ENCODE measurements around the gene TRIM32.
"Not testable (repeated sequence)": the region's sequence is repeated elsewhere in the genome, so short reads cannot be mapped to it uniquely, and the experiment has no call there.

The TRIM32 gene

DNA sequence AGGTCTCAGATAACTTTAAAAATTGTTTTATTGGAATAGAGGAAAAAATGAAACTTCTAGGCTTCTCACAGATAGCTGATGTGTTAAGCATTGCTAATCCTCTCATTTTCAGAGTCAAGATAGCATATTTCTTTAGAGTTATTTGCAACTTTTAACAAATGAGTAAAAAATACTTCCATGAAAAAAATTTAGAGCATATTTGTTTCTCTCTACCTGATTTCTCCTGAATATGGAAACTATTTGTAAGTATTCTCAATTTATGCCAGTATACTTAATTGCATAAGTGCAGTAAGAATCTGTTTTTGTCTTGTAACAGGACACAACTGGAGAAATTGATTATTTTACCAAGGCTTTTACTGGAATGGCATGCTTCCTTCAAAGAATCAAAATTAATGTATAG, 3.6 kb upstream of the TRIM32 start:
- DNase-seq, result no peak

DNA sequence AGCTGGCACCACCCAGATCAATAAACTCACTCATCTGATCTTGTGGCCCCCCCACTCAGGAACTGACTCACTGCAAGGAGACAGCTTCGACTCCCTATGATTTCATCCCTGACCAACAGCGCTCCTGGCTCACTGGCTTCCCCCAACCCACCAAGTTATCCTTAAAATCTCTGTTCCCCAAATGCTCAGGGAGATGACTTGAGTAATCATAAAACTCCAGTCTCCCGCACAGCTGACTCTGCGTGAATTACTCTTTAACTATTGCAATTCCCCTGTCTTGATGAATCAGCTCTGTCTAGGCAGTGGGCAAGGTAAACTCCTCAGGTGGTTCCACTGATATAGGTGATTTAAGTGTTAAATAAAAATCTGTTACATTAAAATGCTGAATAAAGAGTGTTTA, 1.9 kb upstream of the TRIM32 start:
- no peak for DNase-seq

DNA sequence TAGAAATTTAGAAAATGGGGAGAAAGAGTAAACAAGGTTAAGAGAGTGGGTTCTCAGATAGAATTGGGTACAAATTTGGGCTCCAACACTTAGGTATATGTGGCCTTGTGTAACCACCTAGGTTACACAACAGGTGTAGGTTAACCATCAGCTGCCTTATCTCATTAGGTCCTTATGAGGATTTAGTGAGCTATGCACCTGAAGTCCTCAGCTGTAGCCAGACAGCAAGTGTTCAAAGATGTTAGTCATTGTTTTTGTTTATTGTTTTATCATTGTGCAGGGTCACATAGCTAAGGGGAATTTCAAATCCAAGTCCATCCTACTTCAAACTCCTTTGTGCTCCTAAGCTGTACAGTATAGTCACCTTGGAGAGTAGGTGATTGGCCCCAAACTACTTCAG, 970 bp upstream of the TRIM32 start:
- no peak for DNase-seq

DNA sequence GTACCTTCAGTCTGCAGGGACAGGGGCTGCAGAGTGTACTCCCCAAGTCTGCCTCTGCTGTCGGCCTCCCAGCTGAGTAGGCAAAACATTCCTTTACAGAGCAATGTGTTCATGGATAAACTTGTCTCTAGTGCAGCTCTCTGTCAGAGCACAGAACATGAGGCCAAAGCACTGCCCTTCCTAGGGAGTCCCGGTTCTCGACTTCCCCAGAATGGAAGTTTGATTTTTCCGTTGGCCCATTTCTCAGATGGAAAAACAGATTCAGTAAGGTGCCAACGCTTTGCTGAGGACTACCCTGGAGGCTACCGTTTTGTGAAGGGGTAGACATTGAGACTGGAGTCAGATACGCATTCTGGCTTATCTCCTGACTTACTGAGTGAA, 422 bp upstream of the TRIM32 start:
- DNase-seq, result no peak

DNA sequence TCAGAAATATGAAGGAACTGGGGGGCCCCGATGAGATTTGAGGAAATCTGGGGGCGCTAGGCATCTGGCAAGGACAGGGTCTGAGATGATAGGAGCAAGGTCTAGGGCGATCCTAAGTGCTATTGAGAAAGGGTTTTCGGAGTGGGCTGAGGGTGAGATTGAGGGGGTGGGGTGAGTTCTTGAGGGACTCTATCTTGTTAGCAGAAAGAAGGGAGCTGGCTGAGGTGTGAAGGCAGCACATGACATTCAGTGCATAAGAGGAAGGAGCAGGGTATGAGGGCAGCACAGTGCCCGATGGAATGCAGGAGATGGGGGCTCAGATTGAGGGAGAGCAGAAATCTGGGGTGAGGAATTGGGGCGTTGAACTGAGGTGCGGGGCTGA, 640 bp downstream of the TRIM32 start:
- no peak for DNase-seq

DNA sequence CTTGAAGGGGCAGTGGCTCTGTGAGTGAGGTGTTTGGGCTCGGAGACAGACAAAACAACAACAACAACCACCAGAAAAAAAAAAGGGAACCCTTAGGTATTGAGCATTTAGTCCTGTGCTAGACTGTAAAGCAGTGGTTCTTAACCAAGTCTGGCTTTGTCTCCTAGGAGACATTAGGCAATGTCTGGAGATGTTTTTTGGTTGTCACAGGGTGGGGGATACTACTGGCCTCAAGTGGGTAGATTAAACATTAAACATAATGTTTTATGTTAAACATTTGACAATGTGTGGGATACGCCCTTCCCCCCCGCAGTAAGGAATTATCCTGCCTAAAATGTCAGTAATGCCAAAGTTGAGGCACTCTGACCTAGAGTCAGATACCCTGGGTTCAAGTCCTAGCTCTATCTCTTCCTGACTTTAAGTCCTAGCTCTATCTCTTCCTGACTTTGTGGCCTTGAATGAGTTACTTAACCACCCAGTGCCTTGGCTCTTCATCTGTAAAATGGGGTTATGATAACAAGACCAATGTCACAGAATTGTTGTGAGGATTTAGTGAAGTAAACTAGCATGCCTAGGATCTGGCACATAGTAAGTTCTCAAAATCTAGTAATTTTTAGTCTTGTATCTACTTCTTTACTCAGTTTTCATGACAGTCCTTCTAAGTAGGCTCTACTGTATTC, 1.8 kb downstream of the TRIM32 start:
- DNase-seq, result no peak

DNA sequence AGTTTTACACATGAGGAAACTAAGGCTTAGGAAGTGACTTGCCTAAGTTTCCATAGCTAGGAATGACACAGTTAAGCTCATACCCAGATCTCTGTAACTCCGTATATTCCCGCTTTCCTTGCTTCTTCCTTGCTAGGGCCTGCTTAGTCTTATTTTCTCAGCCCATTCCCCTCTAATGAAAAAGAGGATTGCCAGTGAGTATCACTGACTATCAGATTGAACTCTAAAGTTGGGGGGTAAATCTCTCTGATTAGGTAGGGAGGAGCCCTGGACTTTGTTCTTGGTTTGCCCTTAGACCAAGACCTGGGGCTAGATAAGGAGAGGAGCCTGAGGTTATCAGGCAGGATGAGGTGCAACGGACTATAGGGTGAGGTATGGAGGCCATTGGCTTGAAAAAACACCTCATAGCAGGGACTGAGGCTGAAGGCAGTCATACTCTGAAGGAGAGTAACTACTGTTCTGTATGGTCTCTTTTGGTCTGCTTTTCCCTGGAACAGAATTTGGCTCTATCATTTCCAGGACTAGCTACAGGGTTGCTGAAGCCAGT, 2.5 kb downstream of the TRIM32 start:
- DNase-seq, result no peak

DNA sequence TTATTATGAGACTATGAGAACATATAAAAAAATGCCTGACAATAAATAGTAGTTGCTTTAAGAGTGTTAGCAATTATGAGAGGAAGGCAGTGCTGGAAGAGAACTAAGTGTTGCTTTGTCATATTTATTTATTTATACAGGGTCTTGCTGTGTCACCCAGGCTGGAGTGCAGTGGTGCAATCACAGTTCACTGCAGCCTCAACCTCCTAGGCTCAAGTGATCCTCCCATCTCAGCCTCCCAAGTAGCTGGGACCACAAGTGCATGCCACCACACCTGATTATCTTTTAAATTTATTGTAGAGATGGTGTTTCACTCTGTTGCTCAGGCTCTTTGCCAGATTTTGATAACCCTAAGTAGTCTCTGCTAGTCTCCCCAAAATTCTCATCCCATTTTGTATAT, 3.7 kb downstream of the TRIM32 start:
- DNase-seq, result not testable (repeated sequence)

DNA sequence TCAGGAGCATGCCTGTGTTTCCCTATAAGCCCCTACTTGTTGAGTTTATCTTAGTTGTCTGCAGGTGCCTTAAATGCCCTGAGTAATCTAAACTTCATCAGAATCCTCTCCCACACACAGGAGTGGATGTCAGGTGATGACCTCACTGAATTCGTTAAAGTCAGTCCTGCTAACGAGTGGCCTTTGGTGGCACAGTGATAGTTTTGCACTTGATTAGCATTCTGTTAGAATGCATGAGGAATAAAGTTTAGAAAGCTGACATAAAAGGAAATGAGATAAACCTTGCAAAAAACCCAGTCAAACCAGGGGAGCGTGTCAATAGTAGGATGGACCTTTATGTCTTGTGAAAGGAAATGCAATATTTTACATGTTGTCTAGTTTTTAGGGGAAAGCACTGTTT, 4.5 kb downstream of the TRIM32 start:
- no peak for DNase-seq

DNA sequence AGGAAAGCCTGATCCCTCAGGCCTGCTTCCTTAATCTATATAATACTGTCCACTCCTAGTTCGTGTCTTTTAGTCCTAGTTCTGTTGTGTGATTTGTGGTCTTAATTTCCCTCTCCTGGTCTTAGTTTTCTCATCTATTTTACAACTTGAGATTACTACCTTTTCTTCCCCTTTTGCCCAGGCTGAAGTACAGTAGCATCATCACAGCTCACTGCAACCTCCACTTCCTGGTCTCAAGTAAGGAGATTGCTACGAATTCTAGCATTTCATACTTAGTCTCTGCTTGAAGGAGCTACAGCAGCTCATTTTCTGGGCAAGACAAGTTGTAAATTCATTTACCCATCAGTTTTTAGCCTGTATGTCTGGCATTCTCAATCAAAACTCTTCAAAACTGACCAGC, 5.5 kb downstream of the TRIM32 start:
- no peak for DNase-seq

DNA sequence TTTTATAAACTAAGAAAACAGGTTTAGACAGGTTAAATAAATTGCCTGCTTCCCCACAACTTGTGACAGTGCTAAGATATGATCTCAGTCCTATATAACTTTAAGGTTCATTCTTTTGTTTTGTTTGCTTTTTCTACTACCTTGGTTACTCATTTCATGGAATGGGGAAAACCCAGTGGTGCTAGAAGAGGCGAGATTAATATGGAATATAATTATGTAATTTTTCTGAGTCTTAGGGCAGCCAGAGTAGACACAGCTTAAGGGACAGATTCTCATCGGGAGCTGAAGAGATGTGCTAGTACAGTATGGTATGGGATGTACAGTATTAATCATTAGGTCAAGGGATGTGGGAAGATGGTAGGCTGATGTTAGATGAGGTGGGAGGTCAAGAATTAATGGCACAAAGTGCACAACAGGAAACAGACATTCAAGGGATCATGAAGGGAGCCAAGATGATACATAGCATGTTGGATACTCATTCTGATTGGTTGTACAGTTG, 6.2 kb downstream of the TRIM32 start:
- no peak for DNase-seq

DNA sequence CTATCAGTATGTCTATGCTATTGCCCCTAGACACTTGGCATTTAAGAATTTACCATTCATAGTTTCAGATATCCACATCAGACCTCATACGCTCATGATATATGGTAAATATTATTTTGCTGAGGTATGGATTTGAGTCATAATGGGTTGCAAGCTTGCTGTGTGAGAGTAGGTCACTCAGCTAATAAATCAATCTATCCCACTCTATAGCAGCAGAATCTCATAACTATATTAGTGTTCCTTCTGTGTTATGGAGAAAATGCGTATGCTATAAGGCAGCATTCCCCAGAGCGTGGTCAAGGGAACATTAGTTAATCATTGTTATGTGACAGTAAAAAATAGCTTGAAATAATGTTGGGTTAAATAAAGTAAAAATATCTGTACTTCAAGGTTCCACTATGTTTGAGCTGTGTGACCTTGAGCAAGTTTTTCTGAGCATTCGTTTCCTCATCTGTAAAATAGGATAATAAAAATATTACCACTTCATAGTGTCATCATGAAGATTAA, 7.7 kb downstream of the TRIM32 start:
- DNase-seq, result no peak

DNA sequence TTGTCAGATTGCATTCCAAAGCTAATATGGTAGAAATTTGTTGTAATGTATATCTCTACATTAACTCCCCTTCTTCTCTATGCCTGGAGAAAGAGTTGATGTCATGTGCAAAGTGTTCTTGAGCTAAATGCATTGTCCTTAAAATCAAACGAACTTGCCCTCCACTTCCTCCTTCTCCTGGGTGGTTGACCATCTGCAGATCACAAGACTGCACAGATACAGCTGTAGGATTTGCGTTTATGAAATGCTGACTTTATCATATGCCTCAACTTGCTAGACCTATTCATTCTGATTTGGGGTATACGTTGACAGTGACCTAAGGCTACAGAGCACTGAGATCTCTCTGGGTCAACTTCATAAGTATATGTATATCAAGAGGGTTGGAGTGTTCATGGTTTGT, 8.3 kb downstream of the TRIM32 start:
- DNase-seq, result no peak

DNA sequence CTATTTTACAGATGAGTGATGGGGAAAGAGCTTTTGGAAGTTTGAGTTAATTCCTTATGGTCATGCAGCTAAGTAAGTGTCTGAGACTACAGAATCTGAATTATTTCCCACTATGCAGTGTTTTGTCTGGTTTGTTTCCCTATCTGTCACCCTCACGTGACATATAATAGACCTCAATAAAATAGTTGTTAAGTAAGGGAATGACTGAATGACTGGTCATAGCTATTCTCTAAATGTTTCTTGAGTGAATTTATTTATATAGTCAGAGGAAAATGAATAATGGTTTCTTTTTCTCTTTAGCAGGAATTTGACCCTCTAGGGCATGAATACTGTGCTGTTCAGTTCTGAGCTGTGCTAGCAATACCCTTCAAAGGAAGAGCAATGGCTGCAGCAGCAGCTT, 10.3 kb downstream of the TRIM32 start:
- no peak for DNase-seq

DNA sequence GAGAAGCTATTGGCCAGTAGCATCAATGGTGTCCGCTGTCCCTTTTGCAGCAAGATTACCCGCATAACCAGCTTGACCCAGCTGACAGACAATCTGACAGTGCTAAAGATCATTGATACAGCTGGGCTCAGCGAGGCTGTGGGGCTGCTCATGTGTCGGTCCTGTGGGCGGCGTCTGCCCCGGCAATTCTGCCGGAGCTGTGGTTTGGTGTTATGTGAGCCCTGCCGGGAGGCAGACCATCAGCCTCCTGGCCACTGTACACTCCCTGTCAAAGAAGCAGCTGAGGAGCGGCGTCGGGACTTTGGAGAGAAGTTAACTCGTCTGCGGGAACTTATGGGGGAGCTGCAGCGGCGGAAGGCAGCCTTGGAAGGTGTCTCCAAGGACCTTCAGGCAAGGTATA, 10.8 kb downstream of the TRIM32 start:
- no peak for DNase-seq

DNA sequence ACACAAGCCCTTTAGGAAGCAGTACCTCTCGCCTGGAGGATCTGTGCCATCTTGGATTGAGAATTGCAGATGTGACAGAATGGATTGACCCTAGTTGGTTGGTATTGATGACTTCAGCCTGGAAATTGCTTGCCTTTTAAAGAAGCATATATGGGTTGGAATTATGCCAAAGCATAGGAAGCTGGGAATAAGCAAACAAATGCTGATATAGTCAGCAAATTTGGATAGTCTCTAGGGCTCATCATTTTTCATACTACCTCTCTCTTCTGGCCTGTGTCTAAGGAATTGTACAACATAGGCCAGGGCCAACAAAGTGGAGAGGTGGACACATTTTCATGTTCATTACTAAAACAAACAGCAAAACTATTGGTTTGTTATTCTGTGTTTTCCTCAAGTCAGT, 13.2 kb downstream of the TRIM32 start:
- no peak for DNase-seq

DNA sequence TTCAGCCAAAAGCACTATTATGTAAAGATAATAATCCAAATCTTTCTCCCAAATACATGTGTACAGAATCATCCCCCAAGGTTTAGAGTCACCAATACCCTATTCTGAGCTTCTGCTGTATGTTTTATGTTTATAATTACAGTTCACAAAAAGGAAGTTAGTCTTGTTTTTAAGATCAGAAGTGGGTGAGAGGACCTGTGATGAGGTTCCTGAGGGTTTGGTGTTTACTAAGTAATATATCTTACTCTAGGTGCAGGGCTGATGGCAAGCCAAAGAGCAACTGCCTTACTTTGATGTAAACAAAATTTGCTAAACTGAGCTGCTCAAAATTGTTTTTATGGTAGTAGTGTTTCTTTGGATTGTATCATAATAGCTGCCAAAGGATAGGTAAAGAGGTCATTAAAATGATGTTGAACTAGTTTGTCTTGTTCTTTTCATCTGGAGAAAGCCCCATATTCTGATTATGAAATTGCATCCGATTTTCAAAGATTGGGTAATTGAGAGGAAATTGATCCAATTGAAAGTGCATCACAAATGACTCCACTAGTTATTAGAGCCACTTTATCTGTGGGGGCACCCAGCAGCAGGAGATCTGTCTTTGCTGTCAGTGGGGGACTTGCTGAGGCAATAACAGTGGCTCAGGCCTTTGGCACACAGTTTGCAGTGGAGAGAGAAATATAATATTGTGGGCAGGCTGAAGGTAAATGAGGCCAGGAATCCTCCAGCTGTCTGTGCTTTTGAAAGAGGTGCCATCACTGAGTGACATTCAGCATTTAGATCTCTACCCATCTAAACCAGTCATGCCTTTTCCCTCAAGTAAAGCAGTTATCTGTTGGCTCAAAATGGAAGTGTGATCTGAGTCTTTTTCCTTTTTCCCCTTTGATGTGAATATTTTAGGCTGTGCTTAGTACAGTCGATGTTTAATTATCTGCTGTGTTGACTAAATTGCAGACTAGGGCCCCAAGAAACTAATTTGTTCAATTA, 14.1 kb downstream of the TRIM32 start:
- peak; percentile 55 for DNase-seq

DNA sequence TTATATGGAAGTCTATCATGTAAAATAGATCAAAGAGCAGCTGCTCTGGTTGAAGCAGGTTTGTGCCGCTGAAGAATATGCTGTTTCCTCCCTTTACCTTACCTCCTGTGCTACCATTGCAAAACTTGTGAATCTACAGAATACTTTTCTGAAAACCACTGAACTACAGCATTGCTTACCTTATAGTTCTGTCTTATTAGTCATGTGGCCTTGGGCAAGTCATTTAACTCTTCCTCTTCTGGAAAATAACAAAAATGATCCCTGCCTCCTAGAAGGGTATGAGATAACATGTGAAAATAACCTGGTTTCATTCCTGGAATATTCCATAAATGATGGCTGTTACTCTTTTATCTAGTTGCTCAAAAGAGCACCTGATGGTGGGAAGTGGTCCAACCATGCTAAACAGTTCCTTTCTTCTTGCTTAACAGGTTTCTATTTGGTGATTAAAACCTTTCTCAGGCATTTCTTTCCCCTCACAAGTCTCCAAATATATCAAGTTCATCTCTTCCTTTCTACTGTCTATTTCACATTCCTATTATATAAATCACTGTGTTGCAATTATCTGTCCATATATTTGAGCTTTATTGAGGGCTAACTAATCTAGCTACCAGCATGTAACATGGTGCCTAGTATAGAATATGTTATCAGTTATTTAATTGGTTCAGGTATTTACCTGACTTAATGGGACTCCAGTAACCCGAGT, 15.0 kb downstream of the TRIM32 start:
- DNase-seq, result no peak

DNA sequence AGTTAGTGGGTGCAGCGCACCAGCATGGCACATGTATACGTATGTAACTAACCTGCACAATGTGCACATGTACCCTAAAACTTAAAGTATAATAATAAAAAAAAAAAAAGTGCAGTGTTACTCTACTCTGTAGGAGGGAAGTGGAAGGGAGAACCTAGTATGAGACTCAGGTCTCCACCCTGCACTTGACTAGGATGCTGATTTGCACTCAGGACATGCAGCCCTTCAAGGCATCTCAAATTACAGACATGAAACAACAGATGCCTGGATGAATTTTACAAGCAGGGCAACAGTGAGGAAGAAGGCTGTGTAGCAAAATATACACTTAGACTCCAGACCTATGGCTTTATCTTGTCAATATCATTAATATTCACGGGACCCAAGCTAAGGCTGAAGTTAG, 16.5 kb downstream of the TRIM32 start:
- no peak for DNase-seq

DNA sequence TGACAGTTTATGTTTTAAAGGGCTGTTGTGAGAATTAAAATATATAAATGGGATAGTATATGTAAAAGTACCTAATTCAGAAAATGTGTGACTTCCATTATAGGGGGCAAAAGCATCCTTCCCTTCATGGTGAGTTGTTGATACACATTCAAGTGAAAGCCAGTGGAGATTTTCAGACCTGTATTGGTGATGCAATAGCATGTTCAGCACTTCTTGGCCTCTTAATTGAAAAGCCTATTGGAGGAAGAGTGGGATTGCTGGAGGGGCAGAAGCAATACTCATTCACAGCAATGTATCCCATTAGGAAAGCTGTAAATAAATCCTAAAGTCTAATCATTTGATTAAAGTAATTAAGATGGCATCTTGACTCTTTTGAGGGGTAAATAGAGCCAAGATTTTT, 17.4 kb downstream of the TRIM32 start:
- no peak for DNase-seq

DNA sequence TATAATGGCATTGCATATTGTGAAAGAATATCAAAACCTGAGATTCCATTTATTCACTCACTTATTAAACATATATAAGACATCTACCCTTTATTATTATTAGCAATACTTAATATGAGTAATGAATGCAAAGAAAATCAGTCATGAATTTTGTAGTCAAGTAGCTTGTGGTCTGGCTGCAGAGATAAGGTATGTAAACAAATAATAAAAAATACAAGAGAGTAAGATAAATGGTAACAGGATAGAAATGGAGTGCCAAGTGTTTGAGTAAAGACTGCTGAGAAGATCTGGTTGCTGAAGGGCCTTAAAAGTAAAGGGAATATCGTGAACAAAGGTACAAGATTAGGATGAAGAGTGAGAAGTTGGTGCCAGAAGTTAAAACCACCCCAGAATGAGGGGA, 18.4 kb downstream of the TRIM32 start:
- DNase-seq, result peak; percentile 15

DNA sequence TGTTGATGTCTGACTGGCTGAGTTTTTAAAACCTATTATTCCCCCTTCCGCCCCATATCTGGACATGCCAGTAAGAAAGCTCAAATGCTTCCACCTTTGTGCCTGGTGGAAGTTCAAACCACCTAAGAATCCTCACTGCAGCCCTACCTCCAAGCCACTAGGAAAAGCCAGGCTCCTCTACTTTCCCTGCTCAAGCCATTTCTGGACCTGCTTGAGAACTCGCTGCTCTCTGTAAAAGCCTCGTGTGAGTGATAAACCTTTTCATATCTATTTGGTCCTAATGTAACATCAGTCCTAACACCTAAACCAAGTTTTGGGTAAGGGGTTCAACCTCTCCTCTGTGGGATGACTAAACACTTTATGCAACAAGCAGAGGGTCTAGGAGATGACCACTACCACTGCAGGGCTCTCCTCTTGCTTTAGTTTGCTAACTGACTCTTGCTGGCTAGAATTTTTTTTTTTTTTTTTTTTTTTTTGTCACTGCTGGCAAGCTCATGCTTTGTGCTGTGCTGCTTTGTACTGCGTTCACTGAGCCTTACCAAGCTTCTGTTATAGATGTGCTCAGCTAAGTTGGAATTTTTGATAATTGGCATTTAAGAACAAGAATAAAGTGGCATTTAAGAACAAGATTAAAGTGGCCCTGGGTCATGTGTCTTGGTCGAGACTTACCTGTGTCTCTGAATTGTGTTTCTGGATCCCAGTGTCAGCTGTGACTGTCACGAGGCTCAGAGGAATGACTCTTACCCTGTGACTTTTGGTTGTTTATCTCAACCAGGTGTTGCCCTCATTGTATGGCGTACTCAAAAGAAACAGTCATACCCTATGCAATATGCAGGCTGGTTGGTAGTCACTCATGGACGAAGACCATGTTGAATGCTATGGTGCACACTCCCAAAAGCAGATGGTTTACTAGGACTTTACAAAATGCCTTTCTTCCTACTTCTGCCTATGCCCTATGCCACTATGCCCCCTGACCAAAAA, 19.5 kb downstream of the TRIM32 start:
- DNase-seq, result no peak

Data from NCI-H2029 treated with DMSO at 0.1 percent for 48 hours (cell line).